Kidney tubule cell (primary cell): ENCODE data around the gene GSTM2.

Experiments
- DNase-seq: peaks from one replicate; pipeline ENCODE4 v3.0.0-alpha.2; 2018; ENCODE audit warnings: low spot score

The GSTM2 gene

GRCh38 chr1:109667452-109668122 is at the start of gene GSTM2:
GSTM2 (plus strand) TSS chr1:109668057; CDS start chr1:109668116, 59 bp downstream.
- DNase-seq: peak; percentile 66

- DNase-seq: no peak
Observed at GRCh38 chr1:109618661-109619575, 48.9 kb upstream of the GSTM2 start.

GRCh38 chr1:109619576-109620400 is 48.1 kb upstream of the GSTM2 start, which contains the start of the genes AMPD2 and GNAT2:
AMPD2 (plus strand) TSS chr1:109619837; CDS start chr1:109621176, 1,339 bp downstream.
GNAT2 (minus strand) TSS chr1:109619616; CDS start chr1:109612870, 6,746 bp downstream.
- DNase-seq: peak; percentile 87

GRCh38 chr1:109620401-109620791 is 47.5 kb upstream of the GSTM2 start:
- DNase-seq: peak; percentile 59

- DNase-seq: peak; percentile 94
Observed at GRCh38 chr1:109620841-109621286, 47.0 kb upstream of the GSTM2 start.

GRCh38 chr1:109621379-109622136 is 46.3 kb upstream of the GSTM2 start:
- DNase-seq: no peak

- DNase-seq: no peak
Observed at GRCh38 chr1:109622137-109622892, 45.5 kb upstream of the GSTM2 start.

GRCh38 chr1:109622895-109623294 is 45.0 kb upstream of the GSTM2 start:
- no peak for DNase-seq

GRCh38 chr1:109623601-109624161 is 44.2 kb upstream of the GSTM2 start:
- DNase-seq: no peak

GRCh38 chr1:109624201-109625010 is 43.5 kb upstream of the GSTM2 start:
- no peak for DNase-seq

- no peak for DNase-seq
Observed at GRCh38 chr1:109625176-109625575, 42.7 kb upstream of the GSTM2 start.

GRCh38 chr1:109625601-109626560 is 42.0 kb upstream of the GSTM2 start:
- DNase-seq: no peak

GRCh38 chr1:109626682-109627408 is 41.0 kb upstream of the GSTM2 start:
- no peak for DNase-seq

- DNase-seq: peak; percentile 96
Observed at GRCh38 chr1:109627692-109628399, 40.0 kb upstream of the GSTM2 start.

- peak; percentile 97 for DNase-seq
Observed at GRCh38 chr1:109628540-109629321, 39.1 kb upstream of the GSTM2 start.
